GM18508 (cell line): ENCODE measurements around the gene CD79B.
"Not testable (repeated sequence)": the region's sequence is repeated elsewhere in the genome, so short reads cannot be mapped to it uniquely, and the experiment has no call there.

Experiments used
- ATAC-seq: cut with Tn5 transposase; IDR thresholded peaks from one replicate; pipeline ENCODE4 v1.9.1; 2021; ENCODE audit warnings: moderate number of reproducible peaks; ENCODE audit not compliant: insufficient read depth, unreplicated experiment

The CD79B gene

DNA sequence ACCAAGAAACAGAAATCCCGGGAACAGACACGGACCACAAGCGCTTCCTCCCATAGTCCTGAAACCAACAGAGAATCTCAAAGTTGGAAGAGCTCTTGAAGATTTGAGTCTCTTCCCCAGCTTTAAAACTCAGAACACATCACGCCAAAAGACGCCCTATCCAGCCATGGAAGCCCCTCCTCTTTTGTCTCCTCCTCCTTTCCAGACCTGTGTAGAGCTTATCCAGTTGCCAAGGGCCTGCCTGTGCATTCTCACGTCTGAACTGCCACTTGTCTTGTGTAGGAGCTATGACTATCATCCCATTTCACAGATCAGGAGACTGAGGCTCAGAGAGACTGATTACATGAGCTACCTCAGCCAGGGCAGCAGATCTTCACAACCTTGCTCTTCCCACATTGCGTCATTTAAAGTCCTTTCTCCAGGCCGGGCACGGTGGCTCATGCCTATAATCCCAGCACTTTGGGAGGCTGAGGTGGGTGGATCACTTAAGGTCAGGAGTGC is 49.5 kb downstream of the CD79B start:
- not testable (repeated sequence) for ATAC-seq

DNA sequence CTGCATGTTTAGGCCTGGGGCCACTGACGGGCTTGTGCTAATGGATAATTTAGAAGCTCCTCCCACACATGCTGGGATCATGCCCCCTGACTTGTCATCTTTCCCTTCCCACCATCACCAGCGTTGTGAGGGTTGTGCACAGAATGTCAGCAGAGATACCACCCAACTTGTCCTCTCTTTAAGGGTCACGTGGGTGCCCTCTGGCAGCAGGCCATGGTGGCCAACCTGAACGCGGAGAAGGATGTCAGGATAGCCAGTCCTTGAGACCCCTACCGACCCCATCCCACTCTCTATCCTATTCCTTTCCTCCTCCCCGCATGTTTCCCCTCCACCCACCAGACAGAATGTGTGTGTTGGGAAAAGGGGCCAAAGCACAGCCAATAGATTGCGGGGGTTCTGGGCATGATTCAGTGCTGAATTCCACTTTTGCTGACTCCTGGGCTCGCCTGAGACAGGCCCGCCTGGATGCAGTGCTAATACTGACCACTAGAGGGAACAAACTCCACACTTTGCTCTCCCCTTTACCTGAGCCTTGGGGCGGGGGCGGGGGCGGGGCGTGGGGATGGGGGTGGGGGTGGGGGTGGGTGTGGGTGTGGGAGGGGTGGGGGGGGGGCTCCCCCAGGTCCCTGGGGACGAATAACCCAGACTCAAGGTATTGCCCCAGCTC is 50.1 kb downstream of the CD79B start, which contains the start of gene GH2:
Gene GH2 (minus strand): TSS at position 10 of the 667 bp plus-strand sequence. CDS start 143 bp downstream, outside the sequence.
- ATAC-seq = no peak

DNA sequence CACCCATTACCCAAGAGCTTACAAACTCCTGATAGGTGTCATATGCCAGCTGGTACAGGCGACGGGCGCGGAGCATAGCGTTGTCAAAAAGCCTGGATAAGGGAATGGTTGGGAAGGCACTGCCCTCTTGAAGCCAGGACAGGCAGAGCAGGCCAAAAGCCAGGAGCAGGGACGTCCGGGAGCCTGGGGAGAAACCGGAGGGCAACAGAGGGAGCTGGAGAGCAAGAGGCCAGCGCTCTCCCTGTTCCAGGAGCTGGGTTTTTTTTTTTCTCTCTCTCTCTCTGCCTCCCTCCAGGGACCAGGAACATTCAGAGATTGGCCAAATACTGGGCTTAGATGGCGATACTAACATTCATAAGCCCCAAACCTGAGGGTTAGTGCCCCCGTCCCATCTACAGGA is 50.8 kb downstream of the CD79B start:
- ATAC-seq = not testable (repeated sequence)

GRCh38 chr17:63880706-63881105 is 51.4 kb downstream of the CD79B start:
- no peak for ATAC-seq
